ENCODE results near the gene FCSK.

DNA sequence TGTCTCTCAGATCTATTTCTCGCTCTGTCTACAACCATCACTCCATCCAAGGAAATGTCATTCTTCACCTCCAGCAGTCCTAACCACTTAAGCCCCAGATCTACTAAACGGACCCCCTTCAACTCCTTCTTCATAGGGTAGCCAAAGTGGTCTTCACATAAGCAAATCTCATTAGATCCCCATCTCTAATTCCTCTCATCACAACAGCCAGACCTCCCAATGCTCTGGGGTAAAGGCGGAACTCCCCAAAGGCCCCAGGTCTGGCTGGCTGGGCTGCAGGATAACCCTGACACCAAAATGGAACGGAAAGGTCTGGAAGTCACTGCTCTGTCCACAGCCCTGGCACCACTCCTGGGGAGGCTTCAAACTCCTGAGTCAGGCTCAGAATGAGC is 26.6 kb upstream of the FCSK start:
- TF ChIP-seq, protein P1, sequence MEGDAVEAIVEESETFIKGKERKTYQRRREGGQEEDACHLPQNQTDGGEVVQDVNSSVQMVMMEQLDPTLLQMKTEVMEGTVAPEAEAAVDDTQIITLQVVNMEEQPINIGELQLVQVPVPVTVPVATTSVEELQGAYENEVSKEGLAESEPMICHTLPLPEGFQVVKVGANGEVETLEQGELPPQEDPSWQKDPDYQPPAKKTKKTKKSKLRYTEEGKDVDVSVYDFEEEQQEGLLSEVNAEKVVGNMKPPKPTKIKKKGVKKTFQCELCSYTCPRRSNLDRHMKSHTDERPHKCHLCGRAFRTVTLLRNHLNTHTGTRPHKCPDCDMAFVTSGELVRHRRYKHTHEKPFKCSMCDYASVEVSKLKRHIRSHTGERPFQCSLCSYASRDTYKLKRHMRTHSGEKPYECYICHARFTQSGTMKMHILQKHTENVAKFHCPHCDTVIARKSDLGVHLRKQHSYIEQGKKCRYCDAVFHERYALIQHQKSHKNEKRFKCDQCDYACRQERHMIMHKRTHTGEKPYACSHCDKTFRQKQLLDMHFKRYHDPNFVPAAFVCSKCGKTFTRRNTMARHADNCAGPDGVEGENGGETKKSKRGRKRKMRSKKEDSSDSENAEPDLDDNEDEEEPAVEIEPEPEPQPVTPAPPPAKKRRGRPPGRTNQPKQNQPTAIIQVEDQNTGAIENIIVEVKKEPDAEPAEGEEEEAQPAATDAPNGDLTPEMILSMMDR (IDR thresholded peaks at IDR 0.05; ENCODE audit: control extremely low read depth in 1 of 3, insufficient read depth in 1 of 3, low read depth in 1 of 3, low read length in 3 of 3): no peak
- TF ChIP-seq NRF1 (IDR thresholded peaks at IDR 0.05; ENCODE audit: low read depth, low read length) (no peak), POLR2A (IDR thresholded peaks at IDR 0.05; ENCODE audit: control extremely low read depth in 1 of 2, low read depth in 2 of 2, low read length in 2 of 2) (no peak), POLR2AphosphoS5 (IDR thresholded peaks at IDR 0.05; ENCODE audit: low read depth, low read length) (no peak), TEAD4 (IDR thresholded peaks at IDR 0.05; ENCODE audit: low read depth, low read length) (no peak), YY1 (IDR thresholded peaks at IDR 0.05; ENCODE audit: low read depth, low read length) (no peak), KDM1A (IDR thresholded peaks at IDR 0.05; ENCODE audit: borderline replicate concordance, low read length) (no peak), GTF2F1 (IDR thresholded peaks at IDR 0.05; ENCODE audit: borderline replicate concordance, low read depth, low read length) (no peak), SUZ12 (IDR thresholded peaks at IDR 0.05; ENCODE audit: low read length) (no peak)
